ENCODE results near the gene SYK.
A peak's percentile ranks its signal among the peaks of the same experiment; 100 is the strongest.

SYK gene

DNA sequence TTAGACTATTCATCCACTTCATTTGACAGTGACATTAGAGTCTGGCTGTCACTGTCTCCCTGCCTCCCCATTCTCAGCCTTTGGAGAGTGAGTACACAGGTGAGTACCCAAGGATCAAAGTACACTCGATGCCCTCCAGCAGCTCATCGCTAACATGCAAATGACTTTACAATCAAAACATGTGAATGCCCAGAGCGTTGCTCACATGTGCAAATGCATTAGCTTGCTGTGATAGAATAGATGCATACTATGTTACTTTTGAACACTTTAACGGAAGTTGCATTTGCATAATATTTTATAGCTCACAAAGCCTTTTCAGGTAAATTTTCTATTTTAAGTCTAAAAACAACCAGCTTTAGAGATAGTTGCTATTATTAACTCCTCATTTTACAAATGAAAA lies 107.6 kb downstream of the SYK start:
- DNase-seq: no peak

DNA sequence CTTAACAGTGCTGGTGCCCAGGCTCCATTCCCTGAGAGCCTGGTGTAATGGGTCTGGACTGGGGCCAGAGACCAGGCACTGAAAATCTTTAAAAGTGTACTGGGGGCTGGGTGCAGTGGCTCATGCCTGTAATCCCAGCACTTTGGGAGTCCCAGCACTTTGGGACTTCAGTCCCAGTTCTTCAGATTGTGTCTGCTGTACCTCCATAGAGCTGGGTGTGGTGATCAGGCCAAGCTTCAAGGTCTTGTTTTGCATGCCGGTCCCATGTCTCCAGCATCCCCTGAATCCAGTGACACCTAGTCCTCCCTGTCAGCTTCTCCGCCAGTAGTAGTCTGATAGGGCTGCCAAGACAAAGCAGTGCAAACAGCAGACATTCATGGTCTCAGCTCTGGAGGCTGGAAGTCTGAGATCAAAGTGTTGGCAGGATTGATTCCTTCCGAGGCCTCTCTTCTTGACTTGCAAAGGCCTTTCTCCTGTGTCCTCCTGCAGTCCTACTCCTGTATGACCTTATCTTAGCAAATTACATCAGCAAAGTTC lies 108.2 kb downstream of the SYK start:
- no peak for DNase-seq

DNA sequence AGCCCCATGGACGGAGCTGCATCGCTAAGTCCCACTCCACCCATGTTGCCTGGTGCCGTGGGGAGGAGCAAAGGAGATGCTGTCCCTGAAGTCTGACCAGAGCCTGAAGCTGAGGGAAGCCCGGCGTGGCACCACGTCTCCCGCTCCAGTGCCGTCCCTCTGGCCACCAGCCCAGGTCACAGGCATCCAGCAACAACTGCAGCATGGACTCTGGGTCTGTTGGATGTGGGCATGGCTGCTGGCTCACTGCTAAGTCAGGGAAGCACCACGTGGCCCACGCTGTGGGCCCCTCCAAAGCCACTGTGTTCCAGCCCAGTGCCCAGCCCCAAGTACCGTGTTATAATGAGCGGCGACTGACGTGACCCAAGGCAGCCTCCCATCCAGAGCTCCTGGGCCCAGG lies 112.6 kb downstream of the SYK start:
- no peak for DNase-seq

DNA sequence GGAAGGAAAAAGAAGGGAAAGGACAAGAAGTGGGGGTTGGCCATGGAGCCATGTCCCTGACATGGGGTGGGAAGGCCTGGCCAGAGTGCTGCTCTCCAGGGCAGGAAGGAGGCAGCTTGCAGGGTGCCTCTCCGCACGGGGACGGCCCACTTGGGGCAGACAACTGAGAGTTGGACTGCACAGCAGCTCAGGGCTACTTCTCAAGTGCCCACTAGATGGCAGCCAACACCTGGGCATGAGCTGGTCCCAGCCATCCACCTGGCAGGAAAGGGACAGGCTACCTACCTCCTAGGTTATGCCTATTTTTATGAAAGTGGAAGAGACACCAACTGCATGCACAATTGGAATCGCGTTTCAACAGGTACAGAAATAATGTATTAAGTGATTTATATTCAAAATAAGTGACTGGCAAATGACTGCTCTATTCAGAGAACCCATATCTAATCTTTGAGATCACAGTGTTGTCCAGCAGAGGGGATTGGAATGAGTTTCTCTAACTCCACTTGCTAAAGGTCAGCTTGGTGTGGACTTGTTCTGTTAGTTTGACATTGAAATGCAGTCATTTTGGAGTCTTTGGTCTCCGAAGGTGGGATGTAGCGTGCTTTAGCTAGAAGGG lies 113.4 kb downstream of the SYK start:
- DNase-seq: peak; percentile 71

DNA sequence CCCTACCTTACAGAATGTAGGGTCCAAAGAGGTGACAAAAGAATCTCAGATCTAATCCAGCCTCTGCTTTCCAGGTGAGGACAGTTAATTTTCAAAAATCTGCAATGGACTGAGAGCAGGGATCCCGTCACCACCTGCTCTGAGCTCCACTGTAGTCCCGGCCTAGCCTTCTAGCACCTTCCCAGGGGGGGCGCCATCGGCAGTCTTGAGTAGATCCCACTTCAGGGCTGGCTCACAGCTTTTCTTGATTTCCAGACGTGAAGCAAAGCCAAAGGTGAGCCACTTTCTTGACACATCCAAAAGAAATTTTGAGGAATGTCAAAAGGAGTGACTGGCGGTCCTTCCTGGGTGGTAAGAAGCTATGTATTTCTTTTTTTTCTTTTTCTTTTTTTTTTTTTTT lies 114.1 kb downstream of the SYK start:
- no peak for DNase-seq

DNA sequence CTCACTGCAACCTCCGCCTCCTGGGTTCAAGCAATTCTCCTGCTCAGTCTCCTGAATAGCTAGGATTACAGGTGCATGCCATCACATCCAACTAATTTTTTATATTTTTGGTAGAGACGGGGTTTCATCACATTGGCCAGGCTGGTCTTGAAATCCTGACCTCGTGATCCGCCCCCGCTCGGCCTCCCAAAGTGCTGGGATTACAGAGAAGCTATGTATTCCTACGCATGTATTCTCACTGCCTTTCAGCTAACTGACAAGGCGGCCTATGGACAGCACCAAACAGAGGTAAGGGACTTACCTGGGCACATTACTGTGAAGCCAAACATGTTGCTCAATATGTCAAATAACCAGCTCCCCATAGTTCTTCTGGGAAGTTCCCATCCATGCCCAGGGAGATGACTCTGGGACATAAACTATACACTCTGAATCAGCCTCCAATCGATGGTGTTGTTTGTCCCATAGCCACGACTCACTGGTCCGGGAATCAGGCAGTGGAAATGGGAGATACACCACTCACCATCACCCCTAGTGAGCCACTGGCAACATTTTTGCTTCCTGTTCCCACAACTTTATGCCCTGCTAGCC lies 114.6 kb downstream of the SYK start:
- no peak for DNase-seq

DNA sequence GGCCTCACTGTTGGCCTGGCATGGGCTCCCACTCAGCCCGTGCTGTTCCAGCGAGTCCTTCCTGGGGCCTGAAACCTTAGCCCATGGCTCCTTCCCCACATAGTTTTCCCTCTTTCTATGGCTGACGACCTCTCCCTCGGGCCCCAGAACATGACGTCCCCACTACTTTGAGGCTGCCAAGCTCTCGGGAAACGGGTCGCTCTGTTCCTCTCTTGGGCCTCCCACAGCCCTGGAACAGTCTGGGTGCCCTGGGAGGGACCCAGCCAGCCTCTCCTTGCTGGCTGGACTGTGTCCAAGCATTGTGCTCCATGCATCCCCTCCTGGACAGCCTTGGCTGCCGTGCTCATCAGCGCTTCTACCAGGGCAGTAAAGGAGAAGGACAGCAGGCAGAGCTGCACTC lies 118.3 kb downstream of the SYK start:
- DNase-seq: no peak

DNA sequence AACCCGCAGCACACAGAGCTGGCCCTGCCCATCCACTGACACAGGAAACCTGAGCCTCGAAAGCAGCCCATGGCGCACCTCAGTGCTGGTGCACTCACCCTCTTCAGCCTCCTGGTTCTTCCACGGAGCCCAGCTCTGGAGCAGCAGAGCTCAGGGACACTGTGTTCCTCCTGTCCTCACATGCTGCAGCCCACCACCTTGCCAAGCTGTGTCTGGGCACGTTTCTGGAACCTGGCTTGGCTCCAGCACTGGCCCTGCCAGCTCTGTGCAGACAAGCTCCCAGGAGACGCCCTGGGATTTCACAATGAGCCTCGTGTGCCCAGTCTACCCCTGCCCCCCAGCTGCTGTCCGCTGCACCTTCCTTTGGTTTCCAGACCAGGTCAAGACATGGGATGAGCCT lies 119.5 kb downstream of the SYK start:
- DNase-seq: peak; percentile 16

DNA sequence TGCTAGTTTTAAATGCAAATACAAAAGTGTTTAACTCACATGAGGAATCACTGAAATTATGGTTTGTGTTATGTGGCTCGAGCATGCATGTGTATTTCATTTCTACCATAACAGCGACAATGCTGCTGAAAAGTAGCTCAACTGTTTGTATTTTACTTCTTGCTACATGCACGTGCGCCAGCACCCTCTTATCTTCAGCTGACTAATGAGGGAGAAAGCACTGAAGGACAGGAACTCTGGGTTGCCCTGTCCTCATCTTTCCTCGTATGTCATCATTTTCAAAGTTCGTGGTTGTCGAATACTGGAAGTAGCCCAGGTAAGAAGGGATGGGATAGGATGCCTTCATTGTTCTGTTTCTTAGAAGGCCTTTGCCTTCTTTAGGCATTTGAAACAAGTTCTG lies 120.3 kb downstream of the SYK start:
- DNase-seq: no peak

DNA sequence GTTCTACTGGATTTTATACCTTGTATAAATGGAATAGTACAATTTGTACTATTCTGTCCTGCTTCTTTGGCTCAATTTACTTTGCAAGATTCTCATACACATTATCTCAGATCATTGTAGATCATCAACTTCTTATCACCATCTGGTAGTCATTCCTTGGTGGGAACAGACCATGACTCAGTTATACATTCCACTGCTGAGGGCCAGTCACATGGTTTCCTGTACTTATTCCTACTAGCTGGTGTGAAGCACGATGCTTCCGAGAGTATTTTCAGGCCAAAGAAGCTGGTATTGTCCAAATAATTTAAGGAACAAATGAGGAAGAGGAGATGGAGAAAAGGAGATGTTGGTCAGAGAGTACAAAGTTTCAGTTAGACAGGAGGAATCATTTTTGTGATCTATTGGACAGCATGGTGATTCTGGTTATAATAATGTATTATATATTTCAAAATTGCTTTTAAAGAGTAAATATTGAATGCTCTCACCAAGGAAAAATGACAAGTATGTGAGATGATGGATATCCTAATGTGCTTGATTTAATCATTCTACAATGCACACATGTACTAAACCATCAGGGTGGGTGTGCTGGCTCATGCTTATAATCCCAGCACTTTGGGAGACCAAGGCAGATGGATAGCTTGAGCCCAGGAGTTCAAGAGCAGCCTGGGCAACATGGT lies 124.1 kb downstream of the SYK start:
- no peak for DNase-seq

DNA sequence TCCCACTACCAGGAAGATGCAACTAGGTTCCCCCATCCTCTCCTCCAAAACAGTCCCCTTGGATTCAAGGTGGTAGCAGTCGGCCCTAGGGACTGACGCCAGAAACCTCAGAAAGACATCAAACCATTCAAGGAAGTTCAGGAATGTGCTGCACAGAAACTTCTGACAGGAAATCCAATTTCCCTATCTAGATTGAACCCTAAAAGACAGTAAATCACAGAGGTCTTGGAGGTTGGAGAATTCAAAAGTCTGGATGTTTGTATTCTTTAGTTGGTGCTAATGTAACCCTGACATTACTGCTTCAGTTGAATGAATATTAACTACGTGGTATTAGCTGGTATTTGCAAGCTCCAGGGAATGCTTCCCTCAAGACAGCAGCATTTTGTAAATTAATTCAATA lies 125.3 kb downstream of the SYK start:
- DNase-seq: no peak

DNA sequence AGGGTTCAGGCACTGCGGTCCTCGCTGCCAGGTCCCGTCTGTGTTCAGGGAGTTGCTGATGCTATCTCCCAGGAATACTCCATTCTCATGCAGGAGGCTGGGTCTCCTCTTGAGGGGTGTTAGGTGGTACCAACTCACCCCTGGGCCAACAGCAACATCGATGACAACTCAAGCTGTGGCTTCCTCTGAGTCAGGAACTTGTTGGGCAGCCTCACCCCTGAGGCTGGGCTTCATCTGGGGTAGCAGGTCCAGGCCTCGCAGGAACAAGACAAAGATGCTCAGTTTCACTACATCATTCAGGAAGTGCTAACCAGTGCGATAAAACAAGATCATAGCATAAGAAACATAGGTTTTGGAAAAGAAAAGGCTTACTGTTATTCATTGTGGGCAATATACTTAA lies 125.9 kb downstream of the SYK start:
- no peak for DNase-seq

DNA sequence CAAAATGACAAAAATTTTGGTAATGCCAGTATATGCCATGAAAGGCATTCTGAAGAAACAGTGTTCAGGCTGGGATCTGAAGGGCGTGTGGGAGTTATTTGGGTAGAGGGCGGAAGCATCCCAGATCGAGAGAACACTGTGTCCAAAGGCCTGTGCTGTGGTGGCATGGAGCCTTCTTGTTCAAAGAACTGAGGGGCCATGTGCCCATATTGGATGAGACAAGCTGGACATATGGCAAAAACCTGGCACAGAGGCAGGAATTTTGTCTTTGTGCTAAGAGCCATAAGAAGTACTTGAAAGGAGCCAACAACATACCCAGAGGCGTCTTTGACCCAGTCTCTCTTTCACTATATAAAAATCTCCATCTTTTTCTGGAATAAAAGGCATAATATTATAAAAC lies 128.0 kb downstream of the SYK start:
- DNase-seq: no peak

DNA sequence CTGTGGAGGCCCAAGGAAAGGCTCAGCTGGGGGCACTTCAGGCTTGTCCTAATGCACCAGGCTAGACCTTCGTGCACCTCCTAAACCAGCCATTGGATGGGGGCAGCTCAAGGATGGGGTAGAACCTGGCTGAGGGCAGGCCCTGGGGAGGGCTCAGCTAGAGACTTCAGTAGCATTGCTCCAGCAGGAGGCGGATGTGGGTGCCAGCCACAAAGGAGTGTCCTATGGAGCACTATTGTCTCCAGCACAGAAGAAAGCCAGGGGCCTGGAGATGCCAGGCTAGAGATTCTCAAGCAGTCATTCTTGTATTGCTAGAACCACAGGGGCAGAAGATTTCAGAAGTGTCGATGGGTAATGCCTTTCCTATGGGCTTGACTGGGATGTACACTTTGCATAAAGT lies 131.8 kb downstream of the SYK start:
- DNase-seq: no peak

DNA sequence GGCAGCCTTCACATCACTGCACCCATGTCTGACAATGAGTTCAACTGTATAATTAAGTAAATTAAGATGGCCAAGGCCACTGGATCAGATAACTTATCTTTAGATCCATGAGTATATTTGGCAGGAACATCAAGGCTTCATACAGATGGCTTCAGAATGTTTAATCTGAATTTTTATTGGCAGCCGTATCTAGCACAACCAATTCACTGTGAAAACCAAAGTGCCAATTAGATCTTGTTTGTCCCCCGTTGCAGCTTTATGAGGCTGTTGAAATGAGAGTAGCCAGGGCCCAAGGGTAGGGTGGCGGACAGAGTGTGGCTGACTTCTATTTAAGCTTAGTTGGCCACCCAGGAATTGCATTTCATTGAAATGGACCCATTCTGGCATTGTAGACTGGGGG lies 137.7 kb downstream of the SYK start:
- DNase-seq: no peak

DNA sequence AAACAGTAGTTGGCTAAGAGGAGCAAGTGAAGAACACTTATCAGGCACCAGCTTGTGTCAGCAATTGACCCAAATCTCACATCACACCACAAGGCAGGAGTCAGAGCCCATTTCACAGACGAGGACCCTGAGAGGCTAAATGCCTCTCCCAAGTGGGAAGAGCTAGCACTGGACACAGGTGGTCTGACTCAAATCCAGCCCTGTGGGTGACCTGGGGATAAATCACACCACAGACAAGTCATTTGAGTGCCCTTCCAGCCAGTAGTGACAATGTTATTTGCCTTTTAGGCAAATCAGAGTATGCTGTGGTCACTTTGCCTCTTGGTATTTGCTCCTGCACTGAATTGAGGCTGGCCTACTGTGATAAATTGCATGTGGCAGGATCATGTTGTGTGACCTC lies 138.7 kb downstream of the SYK start:
- no peak for DNase-seq

DNA sequence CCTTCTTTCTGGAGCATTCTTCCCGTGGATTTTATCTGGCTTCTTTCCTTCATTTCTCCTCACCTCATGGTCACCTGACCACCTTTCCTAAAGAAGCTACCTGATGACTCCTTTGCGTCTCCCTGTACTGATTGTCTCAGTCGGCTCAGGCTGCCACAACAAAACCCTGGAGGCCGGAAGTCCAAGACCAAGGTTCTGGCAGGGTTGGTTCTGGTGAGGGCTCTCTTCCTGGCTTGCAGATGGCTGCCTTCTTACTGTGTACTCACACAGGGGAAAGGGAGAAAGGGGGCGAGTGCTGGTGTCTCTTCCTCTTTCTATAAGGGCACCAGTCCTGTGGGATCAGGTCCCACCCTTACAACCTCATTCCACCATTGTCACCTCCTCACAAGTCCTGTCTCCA lies 140.0 kb downstream of the SYK start:
- DNase-seq: no peak

DNA sequence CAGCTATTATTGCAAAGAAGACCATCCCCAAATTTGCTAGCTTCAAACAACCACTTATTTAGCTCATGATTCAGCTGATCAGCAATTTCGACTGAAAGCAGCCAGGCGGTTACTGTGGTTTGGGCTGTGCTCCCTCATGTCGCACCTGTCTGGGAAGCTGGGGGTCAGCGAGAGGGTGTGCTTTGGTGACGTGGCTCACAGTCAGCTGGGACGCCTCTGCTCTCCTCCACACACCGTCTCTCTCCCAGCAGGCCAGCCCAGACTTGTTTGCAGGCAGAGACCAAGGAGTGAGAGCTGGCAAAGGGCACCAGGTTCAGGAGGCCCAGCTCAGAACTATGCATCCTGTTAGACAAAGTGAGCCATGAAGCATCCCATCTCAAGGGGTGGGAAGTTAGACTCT lies 140.9 kb downstream of the SYK start:
- DNase-seq: no peak

DNA sequence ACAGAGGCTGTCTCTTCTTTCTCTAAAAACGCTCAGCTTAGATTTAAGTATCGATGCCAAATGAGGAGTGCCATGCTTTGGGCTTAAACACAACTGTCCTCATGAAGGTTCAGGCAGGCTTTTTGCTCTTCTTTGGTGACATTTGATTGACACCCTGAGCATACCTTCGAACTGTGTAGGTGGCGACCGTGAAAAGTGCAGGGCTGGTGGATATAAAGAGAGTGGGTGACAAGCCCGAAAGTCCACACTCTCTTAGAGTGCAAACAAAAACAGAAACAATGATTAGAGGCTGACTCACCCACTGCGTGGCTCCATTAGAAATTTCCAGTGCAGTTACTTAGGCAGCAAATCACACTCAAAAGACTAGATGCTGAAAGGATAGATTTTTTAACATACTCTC lies 141.7 kb downstream of the SYK start:
- no peak for DNase-seq

DNA sequence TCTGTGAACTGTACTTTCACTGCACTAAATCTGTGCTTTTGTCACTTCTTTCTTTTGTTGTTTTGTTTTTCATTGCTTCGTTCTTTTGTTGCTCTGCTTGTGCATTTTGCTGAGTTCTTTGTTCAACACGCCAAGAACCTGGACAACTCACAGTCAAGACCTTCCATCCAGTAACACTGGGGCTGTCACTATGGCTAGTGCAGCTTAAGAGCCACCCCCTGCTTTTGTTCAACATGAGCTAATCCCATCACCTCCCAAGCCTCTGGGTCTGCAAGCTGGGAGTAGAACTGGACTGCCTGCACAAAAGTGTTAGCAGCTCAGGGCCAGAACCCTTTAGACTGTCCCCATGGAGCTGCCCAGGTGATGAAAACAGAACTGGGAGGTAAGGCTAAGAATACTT lies 143.7 kb downstream of the SYK start:
- DNase-seq: no peak

DNA sequence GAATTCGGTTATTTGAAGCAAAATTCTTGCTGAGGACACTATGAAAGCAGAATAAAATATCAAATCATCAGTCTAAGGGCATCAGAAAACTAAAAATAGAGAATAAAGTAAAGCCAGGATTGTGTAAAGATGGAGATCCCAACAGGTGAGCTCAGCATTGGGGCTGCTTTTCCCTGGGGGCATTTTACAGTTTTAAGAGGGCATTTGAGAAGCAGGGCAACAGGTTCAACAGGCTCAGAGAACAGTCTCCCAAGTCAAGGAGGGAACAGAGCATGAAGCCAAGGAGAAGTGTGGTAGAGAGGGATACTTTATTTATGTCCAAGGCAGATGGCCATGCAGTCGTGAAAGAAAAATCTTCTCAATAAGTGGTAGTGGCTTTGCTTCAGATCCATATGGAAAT lies 145.4 kb downstream of the SYK start:
- no peak for DNase-seq

Measured in NCI-H2107 (cell line).